IMR-90 (cell line): Measurements from ENCODE around the gene LDHA. TPM values are rescaled to one million over a fixed set of nuclear protein-coding genes. Genes with fewer than 3 reads are reported as not detected.

Source experiments
- ATAC-seq: fragments of 200-7000 bp; cut with Tn5 transposase; 2 replicates; pipeline ENCODE4 v1.9.1; 2020; ENCODE audit warnings: low read depth, mild to moderate bottlenecking, moderate library complexity
- BruUV-seq: library from RNA; stranded (reverse); fragments of 400-500 nt; replicated peaks from 2 replicates; lab custom pipeline; 2021; lab: Mats Ljungman, UMichigan
- CTCF ChIA-PET: fragments of 300-600 bp; formaldehyde crosslinking; extraction: SDS; loops from one replicate; lab custom pipeline; 2021; ENCODE audit warnings: antibody characterized with exemption; lab: Yijun Ruan, JAX
- POLR2A ChIA-PET: fragments of 300-600 bp; sonication (Branson Sonifier 250); formaldehyde crosslinking; loops from one replicate; lab custom pipeline; 2022; ENCODE audit warnings: antibody characterized with exemption; ENCODE audit not compliant: unreplicated experiment; lab: Charles Lee
- DNase-seq: peaks from one replicate; pipeline ENCODE4 v3.0.0; 2013
- H2AFZ ChIP-seq: replicated peaks from 2 replicates; pipeline ENCODE3; 2013; ENCODE audit warnings: low read length, mild to moderate bottlenecking; ENCODE audit not compliant: poor library complexity
- H2AK5ac ChIP-seq: 2 replicates; pipeline ENCODE4 v1.6.1; 2013; ENCODE audit warnings: low read depth, low read length, inconsistent platforms
- H2AK9ac ChIP-seq: replicated peaks from 2 replicates; pipeline ENCODE3; 2013; ENCODE audit warnings: mild to moderate bottlenecking, low read depth, low read length, moderate library complexity; ENCODE audit not compliant: poor library complexity
- H2BK120ac ChIP-seq: 2 replicates; pipeline ENCODE4 v1.6.1; 2013; ENCODE audit warnings: low read depth, low read length, inconsistent platforms
- H2BK15ac ChIP-seq: 3 replicates; pipeline ENCODE4 v1.6.1; 2013; ENCODE audit warnings: low read depth, low read length, inconsistent platforms
- H2BK20ac ChIP-seq: 2 replicates; pipeline ENCODE4 v1.6.1; 2013; ENCODE audit warnings: low read depth, mild to moderate bottlenecking, inconsistent platforms, low read length, moderate library complexity
- H2BK5ac ChIP-seq: 2 replicates; pipeline ENCODE4 v1.6.1; 2013; ENCODE audit warnings: mild to moderate bottlenecking, low read depth, low read length, inconsistent platforms; ENCODE audit not compliant: poor library complexity, severe bottlenecking
- H3K14ac ChIP-seq: replicated peaks from 2 replicates; pipeline ENCODE4 v1.6.1; 2013; ENCODE audit warnings: low read depth, low read length, inconsistent platforms
- H3K18ac ChIP-seq: 2 replicates; pipeline ENCODE4 v1.6.1; 2013; ENCODE audit warnings: low read depth, low read length, control low read depth
- H3K23ac ChIP-seq: 2 replicates; pipeline ENCODE4 v1.6.1; 2013; ENCODE audit warnings: low read depth, low read length, inconsistent platforms
- H3K27ac ChIP-seq: 2 replicates; pipeline ENCODE4 v1.5.1; 2013; ENCODE audit warnings: mild to moderate bottlenecking, control low read depth, low read length; ENCODE audit not compliant: insufficient read depth
- H3K27me3 ChIP-seq: 2 replicates; pipeline ENCODE4 v1.6.1; 2013; ENCODE audit warnings: low read length; ENCODE audit not compliant: control insufficient read depth, insufficient read depth
- H3K36me3 ChIP-seq: 2 replicates; pipeline ENCODE4 v1.6.1; 2013; ENCODE audit warnings: low read length, mixed read lengths; ENCODE audit not compliant: control insufficient read depth, insufficient read depth
- H3K4ac ChIP-seq: 2 replicates; pipeline ENCODE4 v1.6.1; 2013; ENCODE audit warnings: low read depth, low read length, inconsistent platforms
- H3K4me1 ChIP-seq: 2 replicates; pipeline ENCODE4 v1.6.1; 2013; ENCODE audit warnings: low read length, mixed read lengths; ENCODE audit not compliant: control insufficient read depth, insufficient read depth
- H3K4me2 ChIP-seq: 2 replicates; pipeline ENCODE4 v1.6.1; 2013; ENCODE audit warnings: low read depth, mild to moderate bottlenecking, control low read depth, low read length, moderate library complexity
- H3K4me3 ChIP-seq: 2 replicates; pipeline ENCODE4 v1.5.1; 2013; ENCODE audit warnings: low read depth, mild to moderate bottlenecking, control low read depth, low read length, moderate library complexity; ENCODE audit not compliant: insufficient read depth
- H3K56ac ChIP-seq: 2 replicates; pipeline ENCODE4 v1.6.1; 2013; ENCODE audit warnings: low read length, inconsistent platforms; ENCODE audit not compliant: insufficient read depth; ENCODE audit errors: extremely low read depth
- H3K79me1 ChIP-seq, 2 experiments: 2 replicates each; pipeline ENCODE4 v1.6.1; 2013; ENCODE audit warnings: low read length in 2 of 2, inconsistent platforms in 1 of 2, low read depth in 1 of 2
- H3K9ac ChIP-seq: 2 replicates; pipeline ENCODE4 v1.6.1; 2013; ENCODE audit warnings: low read depth, low read length, control low read depth
- H3K9me1 ChIP-seq: 2 replicates; pipeline ENCODE4 v1.6.1; 2013; ENCODE audit warnings: low read length, inconsistent platforms; ENCODE audit not compliant: insufficient read depth
- H3K9me3 ChIP-seq: 2 replicates; pipeline ENCODE4 v1.6.1; 2013; ENCODE audit warnings: low read length; ENCODE audit not compliant: control insufficient read depth, insufficient read depth
- H4K20me1 ChIP-seq: 2 replicates; pipeline ENCODE4 v1.6.1; 2013; ENCODE audit warnings: low read length, inconsistent platforms; ENCODE audit not compliant: insufficient read depth
- H4K5ac ChIP-seq: 2 replicates; pipeline ENCODE4 v1.6.1; 2013; ENCODE audit warnings: mild to moderate bottlenecking, low read depth, low read length, control low read depth
- H4K8ac ChIP-seq, 2 experiments: 2 replicates each; pipeline ENCODE4 v1.6.1; 2013; ENCODE audit warnings: low read depth in 2 of 2, low read length in 2 of 2, control low read depth in 1 of 2, inconsistent platforms in 1 of 2
- H4K91ac ChIP-seq: 2 replicates; pipeline ENCODE4 v1.6.1; 2013; ENCODE audit warnings: low read depth, low read length, inconsistent platforms; ENCODE audit not compliant: insufficient read depth
- BHLHE40 ChIP-seq: fragments of 150-350 bp; IDR thresholded peaks from 2 replicates; pipeline ENCODE4 v1.6.1; 2016; ENCODE audit warnings: mild to moderate bottlenecking, low read depth, low read length
- CEBPB ChIP-seq: IDR thresholded peaks from 2 replicates; pipeline ENCODE4 v1.6.1; 2012; ENCODE audit warnings: low read depth, low read length, improper control_type of control experiment
- CHD1 ChIP-seq: IDR thresholded peaks from 2 replicates; pipeline ENCODE4 v1.6.1; 2012; ENCODE audit warnings: low read depth, low read length, improper control_type of control experiment
- ELK1 ChIP-seq: fragments of 150-350 bp; IDR thresholded peaks from 2 replicates; pipeline ENCODE4 v1.6.1; 2016; ENCODE audit warnings: low read depth, mild to moderate bottlenecking, low read length, moderate library complexity, borderline replicate concordance
- FOS ChIP-seq: fragments of 150-350 bp; IDR thresholded peaks from 2 replicates; pipeline ENCODE4 v1.6.1; 2016; ENCODE audit warnings: low read depth, low read length
- MAZ ChIP-seq: IDR thresholded peaks from 2 replicates; pipeline ENCODE4 v1.6.1; 2012; ENCODE audit warnings: low read depth, mild to moderate bottlenecking, low read length, improper control_type of control experiment, moderate library complexity, borderline replicate concordance
- MXI1 ChIP-seq: IDR thresholded peaks from 2 replicates; pipeline ENCODE4 v1.6.1; 2012; ENCODE audit warnings: low read depth, mild to moderate bottlenecking, low read length, moderate library complexity, borderline replicate concordance
- NFE2L2 ChIP-seq: fragments of 150-350 bp; IDR thresholded peaks from 2 replicates; pipeline ENCODE4 v1.6.1; 2016; ENCODE audit warnings: low read depth, mild to moderate bottlenecking, low read length
- POLR2A ChIP-seq: IDR thresholded peaks from 2 replicates; pipeline ENCODE4 v1.6.1; 2012; ENCODE audit warnings: mild to moderate bottlenecking, low read depth, low read length
- RAD21 ChIP-seq: IDR thresholded peaks from 2 replicates; pipeline ENCODE4 v1.6.1; 2012; ENCODE audit warnings: low read length, improper control_type of control experiment
- RCOR1 ChIP-seq: IDR thresholded peaks from 2 replicates; pipeline ENCODE4 v1.6.1; 2012; ENCODE audit warnings: mild to moderate bottlenecking, low read length, improper control_type of control experiment; ENCODE audit not compliant: insufficient replicate concordance
- RFX5 ChIP-seq: IDR thresholded peaks from 2 replicates; pipeline ENCODE4 v1.8.0; 2012; ENCODE audit warnings: low read depth, mild to moderate bottlenecking, low read length, moderate library complexity
- SMC3 ChIP-seq: fragments of 150-350 bp; IDR thresholded peaks from 2 replicates; pipeline ENCODE4 v1.6.1; 2016; ENCODE audit warnings: low read depth, mild to moderate bottlenecking, antibody characterized with exemption, low read length, moderate library complexity
- USF2 ChIP-seq: fragments of 150-350 bp; IDR thresholded peaks from 2 replicates; pipeline ENCODE4 v1.6.1; 2017; ENCODE audit warnings: mild to moderate bottlenecking, antibody characterized with exemption, low read length, low read depth
- WGBS, 2 experiments: methylation state at CpG; one replicate each; pipeline versions ENCODE4 v1.1.5 to v1.1.7; 2013; ENCODE audit warnings: missing lambda C conversion rate in 2 of 2; ENCODE audit not compliant: insufficient read length in 1 of 2; ENCODE audit errors: extremely low coverage in 2 of 2; 5-methylcytosine and 5-hydroxymethylcytosine counted together
- dilution Hi-C: fragments of 300-500 bp; cut with HindIII; formaldehyde crosslinking; loops from one replicate; pipeline ENCODE4 v1.14.3; 2018; ENCODE audit warnings: low sequenced_read_pairs; ENCODE audit not compliant: unreplicated experiment
- in situ Hi-C: fragments of 300-500 bp; cut with MboI; formaldehyde crosslinking; loops from 3 replicates; pipeline ENCODE4 v1.14.3; 2019; ENCODE audit warnings: low sequenced_read_pairs, inconsistent platforms, mixed read lengths
- intact Hi-C: fragments of 100-400 bp; cut with micrococcal nuclease; formaldehyde crosslinking; loops from 2 replicates; pipeline ENCODE4 v1.10.0; 2022
- polyA plus RNA-seq, 3 experiments: library from polyadenylated mRNA; depleted of rRNA; stranded (reverse); fragments of >200 nt; gene quantifications; 2 replicates each; pipeline ENCODE4 v1.2.3, GENCODE V29; 2012; ENCODE audit warnings: low replicate concordance in 1 of 3
- total RNA-seq: library from RNA; depleted of rRNA; stranded (reverse); fragments of >200 nt; gene quantifications from 2 replicates; pipeline ENCODE4 v1.2.3, GENCODE V29; 2012

LDHA gene
- total and polyA plus RNA-seq, 2 of the 4 experiments (the other 2 are of a cell fraction): 1,735 to 1,813 TPM

DNA sequence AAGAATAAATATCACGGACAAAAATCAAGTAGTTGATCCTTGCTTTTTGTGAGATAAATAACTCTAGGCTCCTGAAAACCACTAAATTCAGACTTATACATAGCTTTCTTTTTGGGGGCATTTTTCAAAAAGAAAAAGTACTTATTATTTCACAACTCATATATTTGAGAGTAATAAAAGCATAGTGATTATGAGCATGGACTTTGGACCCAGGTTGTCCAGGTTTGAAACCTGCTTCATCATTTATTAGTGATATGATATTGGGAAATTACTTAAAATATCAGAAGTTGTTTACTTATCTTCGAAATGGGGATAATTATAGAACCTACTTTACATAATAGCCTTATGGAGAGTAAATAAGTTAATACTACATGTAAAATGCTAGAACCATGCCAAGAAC, 44.3 kb downstream of the LDHA start:
- no peak overlapping the region for H3K56ac ChIP-seq
- WGBS, 2 experiments: no CpG with 5 or more reads among the region's 2 CpGs
- H3K4me2 ChIP-seq: no peak overlapping the region
- H2AK5ac ChIP-seq: no peak overlapping the region
- H4K8ac ChIP-seq: no peak overlapping the region
- no peak for TF ChIP-seq BHLHE40
- TF ChIP-seq CEBPB: no peak
- no peak for TF ChIP-seq MXI1
- no peak for TF ChIP-seq POLR2A
- TF ChIP-seq USF2: no peak
- TF ChIP-seq RCOR1: no peak
- no peak for TF ChIP-seq CHD1
- TF ChIP-seq SMC3: no peak
- no peak for TF ChIP-seq FOS
- no peak for TF ChIP-seq ELK1
- no peak for TF ChIP-seq RAD21
- TF ChIP-seq NFE2L2: no peak
- TF ChIP-seq RFX5: no peak
- TF ChIP-seq MAZ: no peak
- H3K9ac ChIP-seq: no peak overlapping the region
- H2BK20ac ChIP-seq: no peak overlapping the region
- no peak overlapping the region for H3K27ac ChIP-seq
- no peak overlapping the region for H2AFZ ChIP-seq
- no peaks in the 10 kb centered on the region for H3K27me3 ChIP-seq
- H4K20me1 ChIP-seq: no peaks in the 10 kb centered on the region
- no peak overlapping the region for H2BK15ac ChIP-seq
- intact Hi-C loops: no loop called here
- H3K79me1 ChIP-seq: no peaks in the 10 kb centered on the region
- BruUV-seq: no TSS peak
- DNase-seq: no peak
- ChIA-PET CTCF (interaction anchor here (0.6 kb wide), 1 partner anchor 654 kb away, joined by 3 read pairs; no protein-coding TSS in a partner anchor), POLR2A (no interaction called here)
- H4K91ac ChIP-seq: no peak overlapping the region
- no peak overlapping the region for H2BK5ac ChIP-seq
- no peaks in the 10 kb centered on the region for H3K4me1 ChIP-seq
- H3K9me1 ChIP-seq: no peaks in the 10 kb centered on the region
- no peak overlapping the region for H3K14ac ChIP-seq
- dilution Hi-C loops: no loop called here
- no peak overlapping the region for H3K4me3 ChIP-seq
- ATAC-seq: no peak
- H3K23ac ChIP-seq: no peak overlapping the region
- no peak overlapping the region for H3K4ac ChIP-seq
- no peak overlapping the region for H2AK9ac ChIP-seq
- in situ Hi-C loops: no loop called here
- no peak overlapping the region for H2BK120ac ChIP-seq
- H4K5ac ChIP-seq: no peak overlapping the region
- H3K9me3 ChIP-seq: no peaks in the 10 kb centered on the region
- H3K36me3 ChIP-seq: no peaks in the 10 kb centered on the region
- no peak overlapping the region for H3K18ac ChIP-seq
